ENCODE measurements around the gene DHX58. TPM values are rescaled to one million over a fixed set of nuclear protein-coding genes. Genes with fewer than 3 reads are reported as not detected.
A peak's percentile ranks its signal among the peaks of the same experiment; 100 is the strongest.

Gene DHX58
- total RNA-seq, 2 experiments from 2014 or later, result 33.5 to 35.6 TPM

GRCh38 chr17:42120770-42121769 is 8.6 kb upstream of the DHX58 start, which contains the start of gene KAT2A:
TSS of gene KAT2A (minus strand) at chr17:42121367. CDS start at chr17:42121304, 63 bp downstream.
- peak; percentile 88 for ATAC-seq (ENCODE audit: poor library complexity)
- Histone ChIP-seq H3K27me3 (ENCODE audit: control insufficient read depth in 1 of 2, insufficient read depth in 2 of 2, low read length in 2 of 2) (no peaks in the 10 kb centered on the region), H3K9me3 (ENCODE audit: control insufficient read depth in 1 of 2, insufficient read depth in 1 of 2, low read length in 2 of 2) (no peaks in the 10 kb centered on the region), H3K36me3 (ENCODE audit: insufficient read depth, low read length) (peaks cover 43% of the 10 kb centered on the region), H3K4me1 (ENCODE audit: insufficient read depth, low read length) (peaks cover 28% of the 10 kb centered on the region), H3K27ac (ENCODE audit: low read depth in 1 of 2, low read length in 2 of 2) (no peak within 1 kb of the TSS), H3K4me3 (ENCODE audit: low read length) (peak within 1 kb of the TSS; percentile 48)
- Mint-ChIP-seq H3K27me3 (no peaks in the 10 kb centered on the region), H3K9me3 (no peaks in the 10 kb centered on the region), H3K27ac (no peak within 1 kb of the TSS), H3K4me3 (peak within 1 kb of the TSS; percentile 82), H3K36me3 (ENCODE audit: low read depth) (peaks cover 39% of the 10 kb centered on the region), H3K4me1 (ENCODE audit: low read depth) (peaks cover 25% of the 10 kb centered on the region)
- DNase-seq, result peak; percentile 59 to 89 (median 72)
- intact Hi-C loops (cut with DNase I, micrococcal nuclease), result loop anchor here in 1 of 2 experiments (2.0 to 5.0 kb wide), 3 partner anchors 34 to 156 kb away; partner anchors contain the start of genes GHDC, RAB5C and STAT5B
- TF ChIP-seq CTCF (IDR thresholded peaks at IDR 0.05), result no peak
- ChIA-PET POLR2A (interaction anchor here (1.5 to 2.8 kb wide), 5 partner anchors 9 to 155 kb away, joined by 5 to 17 read pairs (median 10); partner anchors contain the start of genes CNP, DHX58 and DNAJC7), CTCF (interaction anchor here (1.1 to 1.6 kb wide), 3 partner anchors 101 to 103 kb away, joined by 3 to 4 read pairs (median 3); partner anchors contain the start of gene NKIRAS2)

GRCh38 chr17:42120161-42120769 is 7.8 kb upstream of the DHX58 start:
- Mint-ChIP-seq H3K27me3 (no peaks in the 10 kb centered on the region), H3K4me3 (peak overlapping the region; percentile 82), H3K4me1 (ENCODE audit: low read depth) (peaks cover 25% of the 10 kb centered on the region), H3K9me3 (no peaks in the 10 kb centered on the region), H3K36me3 (ENCODE audit: low read depth) (peaks cover 36% of the 10 kb centered on the region), H3K27ac (no peak overlapping the region)
- ATAC-seq (ENCODE audit: poor library complexity) (no peak), DNase-seq (peak in 1 of 14 experiments; percentile 36)
- peaks cover 41% of the 10 kb centered on the region for H3K36me3 ChIP-seq (ENCODE audit: insufficient read depth, low read length)
- H3K27ac ChIP-seq (ENCODE audit: low read depth in 1 of 2, low read length in 2 of 2), result no peak overlapping the region
- H3K4me1 ChIP-seq (ENCODE audit: insufficient read depth, low read length), result peaks cover 28% of the 10 kb centered on the region
- no peaks in the 10 kb centered on the region for H3K9me3 ChIP-seq (ENCODE audit: control insufficient read depth in 1 of 2, insufficient read depth in 1 of 2, low read length in 2 of 2)
- peak overlapping the region; percentile 48 for H3K4me3 ChIP-seq (ENCODE audit: low read length)
- ChIA-PET CTCF (interaction anchor here (0.9 to 1.6 kb wide), 4 partner anchors 100 to 102 kb away, joined by 3 to 4 read pairs (median 3); partner anchors contain the start of gene NKIRAS2), POLR2A (interaction anchor here (1.5 to 2.8 kb wide), 5 partner anchors 8 to 154 kb away, joined by 5 to 17 read pairs (median 10); partner anchors contain the start of genes CNP, DHX58 and DNAJC7)
- H3K27me3 ChIP-seq (ENCODE audit: control insufficient read depth in 1 of 2, insufficient read depth in 2 of 2, low read length in 2 of 2), result no peaks in the 10 kb centered on the region
- intact Hi-C loops (cut with DNase I, micrococcal nuclease), result loop anchor here in 1 of 2 experiments (2.0 to 5.0 kb wide), 3 partner anchors 35 to 157 kb away; partner anchors contain the start of genes GHDC, RAB5C and STAT5B
- no peak for TF ChIP-seq CTCF (IDR thresholded peaks at IDR 0.05)

- no peak overlapping the region for H3K27ac ChIP-seq (ENCODE audit: low read depth in 1 of 2, low read length in 2 of 2)
- H3K9me3 ChIP-seq (ENCODE audit: control insufficient read depth in 1 of 2, insufficient read depth in 1 of 2, low read length in 2 of 2), result no peaks in the 10 kb centered on the region
- H3K4me1 ChIP-seq (ENCODE audit: insufficient read depth, low read length), result peaks cover 28% of the 10 kb centered on the region
- H3K4me1 Mint-ChIP-seq (ENCODE audit: low read depth), result peaks cover 30% of the 10 kb centered on the region
- H3K4me3 Mint-ChIP-seq, result no peak overlapping the region
- CTCF ChIA-PET, result interaction anchor here (1.1 to 1.6 kb wide), 2 partner anchors 102 to 103 kb away, joined by 3 read pairs; no protein-coding TSS in a partner anchor
- H3K36me3 ChIP-seq (ENCODE audit: insufficient read depth, low read length), result peaks cover 34% of the 10 kb centered on the region
- intact Hi-C loops (cut with DNase I, micrococcal nuclease), result loop anchor here (5.0 kb wide), 1 partner anchor 382 kb away; no protein-coding TSS in a partner anchor
- TF ChIP-seq CTCF (IDR thresholded peaks at IDR 0.05), result no peak
- H3K27me3 ChIP-seq (ENCODE audit: control insufficient read depth in 1 of 2, insufficient read depth in 2 of 2, low read length in 2 of 2), result no peaks in the 10 kb centered on the region
- H3K4me3 ChIP-seq (ENCODE audit: low read length), result no peak overlapping the region
- no peaks in the 10 kb centered on the region for H3K27me3 Mint-ChIP-seq
- POLR2A ChIA-PET, result no interaction called here
- H3K36me3 Mint-ChIP-seq (ENCODE audit: low read depth), result peaks cover 27% of the 10 kb centered on the region
- ATAC-seq (ENCODE audit: poor library complexity) (no peak), DNase-seq (no peak)
- no peak overlapping the region for H3K27ac Mint-ChIP-seq
- no peaks in the 10 kb centered on the region for H3K9me3 Mint-ChIP-seq
Measured at GRCh38 chr17:42119301-42119700, 6.8 kb upstream of the DHX58 start.
